Skeletal muscle satellite cell (primary cell): ENCODE results near the gene P3H2.

Experiments
- H3K27me3 ChIP-seq: 2 replicates; pipeline ENCODE4 v1.7.0; 2013; ENCODE audit warnings: low read length; ENCODE audit not compliant: control insufficient read depth, insufficient read depth
- H3K36me3 ChIP-seq: 2 replicates; pipeline ENCODE4 v1.7.0; 2013; ENCODE audit warnings: mild to moderate bottlenecking, control low read depth, low read length; ENCODE audit not compliant: insufficient read depth
- H3K4me1 ChIP-seq: 2 replicates; pipeline ENCODE4 v1.7.0; 2013; ENCODE audit warnings: low read length; ENCODE audit not compliant: control insufficient read depth, insufficient read depth
- H3K4me2 ChIP-seq: 2 replicates; pipeline ENCODE4 v1.7.0; 2013; ENCODE audit warnings: mild to moderate bottlenecking, low read length
- H3K4me3 ChIP-seq: 2 replicates; pipeline ENCODE4 v1.7.0; 2013; ENCODE audit warnings: low read length
- H3K9ac ChIP-seq: 2 replicates; pipeline ENCODE4 v1.7.0; 2013; ENCODE audit warnings: mild to moderate bottlenecking, low read depth, low read length, moderate library complexity
- H3K9me3 ChIP-seq: replicated peaks from 2 replicates; pipeline ENCODE4 v1.7.0; 2013; ENCODE audit warnings: mild to moderate bottlenecking, control low read depth, low read length

Gene P3H2

DNA sequence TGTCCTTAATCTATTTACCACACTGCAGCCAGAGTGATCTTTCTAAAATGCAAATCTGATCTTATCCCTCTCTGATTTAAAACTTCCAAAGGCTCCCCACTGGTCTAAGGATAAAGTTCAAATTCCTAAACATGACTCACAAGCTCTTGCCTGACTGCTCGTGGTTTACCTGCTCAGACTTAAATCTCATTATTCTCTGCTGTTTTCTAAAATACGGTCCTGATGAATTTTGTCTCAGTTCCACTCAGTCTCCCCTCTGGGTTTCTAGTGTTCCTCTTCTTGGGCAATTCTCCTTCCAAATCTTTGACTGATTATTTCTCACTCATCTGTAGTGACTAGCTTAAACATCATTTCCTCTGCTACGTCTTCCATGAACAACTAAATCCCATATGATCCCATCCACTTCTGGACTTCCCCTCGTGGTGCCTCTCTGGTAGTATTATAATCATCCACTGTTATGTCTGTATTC is 108.3 kb downstream of the P3H2 start:
- Histone ChIP-seq H3K4me3 (no peak overlapping the region), H3K9me3 (no peaks in the 10 kb centered on the region), H3K4me2 (peak overlapping the region; percentile 26), H3K36me3 (no peaks in the 10 kb centered on the region), H3K4me1 (peaks cover 37% of the 10 kb centered on the region), H3K27me3 (no peaks in the 10 kb centered on the region), H3K9ac (peak overlapping the region; percentile 2)

DNA sequence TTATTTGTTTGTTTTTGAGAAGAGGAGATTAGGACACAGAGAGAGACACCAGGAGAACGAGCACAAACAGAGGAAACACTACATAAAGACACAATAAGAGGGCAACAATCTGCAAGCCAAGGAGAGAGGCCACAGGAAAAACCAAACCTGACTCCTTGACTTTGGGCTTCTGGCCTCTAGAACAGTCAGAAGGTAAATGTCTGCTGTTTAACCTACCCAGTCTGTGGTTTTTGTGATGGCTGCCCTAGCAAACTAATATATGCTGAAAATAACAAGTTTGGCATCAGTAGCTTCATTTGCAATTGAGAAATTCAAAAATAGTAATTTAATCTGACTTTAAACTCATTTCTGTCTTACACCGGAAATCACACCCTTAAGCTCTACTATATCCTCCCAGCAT is 110.2 kb downstream of the P3H2 start:
- H3K27me3 ChIP-seq = no peaks in the 10 kb centered on the region
- no peaks in the 10 kb centered on the region for H3K36me3 ChIP-seq
- H3K4me1 ChIP-seq = peaks cover 29% of the 10 kb centered on the region
- H3K9ac ChIP-seq = no peak overlapping the region
- H3K4me2 ChIP-seq = no peak overlapping the region
- H3K4me3 ChIP-seq = no peak overlapping the region
- no peaks in the 10 kb centered on the region for H3K9me3 ChIP-seq

DNA sequence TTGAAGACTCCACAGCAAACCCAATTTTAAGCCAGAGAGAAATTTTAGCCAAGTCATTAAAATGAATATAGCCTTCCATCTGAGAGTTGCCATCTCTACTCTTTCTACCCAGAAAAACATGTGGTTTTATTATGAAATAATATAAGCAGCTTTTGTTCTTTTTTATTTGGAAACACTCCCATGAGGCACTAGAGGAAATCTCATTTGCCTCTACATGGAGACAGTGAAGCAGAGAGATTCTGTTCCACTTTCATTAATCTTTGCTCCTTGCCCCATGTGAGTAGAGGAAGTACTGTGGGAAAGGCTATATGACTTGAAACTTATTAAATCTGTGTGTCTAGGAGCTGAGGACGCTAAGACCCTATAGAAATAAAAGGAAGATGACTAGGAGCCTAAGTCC is 111.1 kb downstream of the P3H2 start:
- H3K9me3 ChIP-seq = no peaks in the 10 kb centered on the region

DNA sequence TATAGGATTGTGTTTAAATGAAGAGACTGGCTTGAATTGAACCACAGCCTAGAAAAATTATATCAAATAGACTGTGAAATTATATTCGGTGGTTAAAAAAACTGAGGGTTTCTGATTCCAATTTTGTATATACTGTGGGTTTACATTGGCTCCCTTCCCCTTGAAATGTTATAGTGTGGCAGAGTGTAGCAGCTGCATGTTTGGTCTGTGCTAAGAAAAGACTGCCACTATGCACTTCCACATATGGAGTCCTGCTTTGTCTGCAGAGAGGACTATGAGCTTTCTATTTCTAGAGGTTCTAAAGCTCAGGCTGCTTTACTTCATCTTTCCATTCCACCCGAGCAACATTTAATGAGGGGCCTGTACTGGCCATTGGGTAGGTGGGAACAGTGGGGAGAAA is 112.3 kb downstream of the P3H2 start:
- no peaks in the 10 kb centered on the region for H3K9me3 ChIP-seq
- peaks cover 41% of the 10 kb centered on the region for H3K4me1 ChIP-seq
- no peak overlapping the region for H3K4me2 ChIP-seq
- H3K4me3 ChIP-seq = no peak overlapping the region
- H3K36me3 ChIP-seq = no peaks in the 10 kb centered on the region
- no peaks in the 10 kb centered on the region for H3K27me3 ChIP-seq
- no peak overlapping the region for H3K9ac ChIP-seq

More for the DNA sequence above, 111.1 kb downstream of the P3H2 start:
- peaks cover 35% of the 10 kb centered on the region for H3K4me1 ChIP-seq
- no peak overlapping the region for H3K9ac ChIP-seq
- no peaks in the 10 kb centered on the region for H3K36me3 ChIP-seq
- H3K27me3 ChIP-seq = no peaks in the 10 kb centered on the region
- no peak overlapping the region for H3K4me2 ChIP-seq
- no peak overlapping the region for H3K4me3 ChIP-seq

DNA sequence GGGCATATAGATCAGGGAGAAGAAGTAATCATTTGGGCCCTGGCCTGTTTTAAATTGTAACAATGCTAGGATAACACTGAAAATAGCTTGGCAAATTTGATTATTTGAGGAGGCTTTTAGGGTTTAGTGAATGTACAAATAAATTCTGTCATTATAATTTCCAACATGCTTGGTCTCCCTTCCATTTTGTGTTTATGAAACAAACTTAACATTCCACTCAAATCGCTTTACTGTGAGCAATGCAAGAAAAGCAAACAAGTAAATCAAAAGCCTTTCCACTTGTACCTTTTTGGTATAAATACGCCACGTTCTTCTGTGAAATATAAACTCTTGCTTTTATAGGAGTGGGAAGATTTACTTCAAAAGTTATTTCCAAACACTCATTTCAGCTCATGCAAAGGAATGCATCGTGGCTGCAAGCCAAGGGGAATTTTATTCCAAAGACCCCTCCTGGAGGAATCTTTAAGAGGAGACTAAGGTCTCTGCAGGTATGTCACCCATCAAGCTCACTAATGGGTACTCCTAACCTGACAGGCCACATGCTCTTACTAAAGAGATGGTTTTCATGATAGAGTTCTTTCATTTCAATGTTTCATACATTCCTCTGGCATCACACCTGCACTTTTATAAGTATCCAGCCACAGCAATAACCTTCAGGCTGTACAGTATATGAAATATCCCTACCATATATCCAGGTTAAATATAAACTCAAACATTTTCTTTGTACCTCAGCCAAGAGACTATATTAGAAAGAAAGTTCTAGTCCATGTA is 115.2 kb downstream of the P3H2 start:
- Histone ChIP-seq H3K4me3 (no peak overlapping the region), H3K36me3 (no peaks in the 10 kb centered on the region), H3K4me1 (peaks cover 51% of the 10 kb centered on the region), H3K27me3 (no peaks in the 10 kb centered on the region), H3K4me2 (no peak overlapping the region), H3K9me3 (no peaks in the 10 kb centered on the region), H3K9ac (no peak overlapping the region)

DNA sequence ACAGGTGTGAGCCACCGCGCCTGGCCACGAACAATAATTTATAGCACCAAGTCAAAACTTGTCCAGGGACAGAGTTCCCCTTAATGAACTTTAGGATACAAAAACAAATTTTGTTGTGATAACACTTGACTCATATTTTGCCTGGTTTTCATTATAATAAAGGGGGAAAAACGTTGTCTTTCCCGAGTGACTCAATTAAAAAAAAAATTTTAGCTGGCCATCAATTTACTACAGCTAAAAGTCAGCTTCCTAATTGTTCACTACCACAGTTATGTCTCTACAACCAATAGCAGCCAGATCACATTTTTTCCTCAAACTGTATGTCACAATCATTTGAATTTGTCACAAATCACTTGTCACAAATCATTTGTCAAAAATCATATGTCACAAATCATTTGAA is 116.0 kb downstream of the P3H2 start:
- Histone ChIP-seq H3K9me3 (no peaks in the 10 kb centered on the region), H3K4me3 (no peak overlapping the region), H3K9ac (no peak overlapping the region), H3K4me1 (peaks cover 60% of the 10 kb centered on the region), H3K36me3 (no peaks in the 10 kb centered on the region), H3K27me3 (no peaks in the 10 kb centered on the region), H3K4me2 (no peak overlapping the region)

DNA sequence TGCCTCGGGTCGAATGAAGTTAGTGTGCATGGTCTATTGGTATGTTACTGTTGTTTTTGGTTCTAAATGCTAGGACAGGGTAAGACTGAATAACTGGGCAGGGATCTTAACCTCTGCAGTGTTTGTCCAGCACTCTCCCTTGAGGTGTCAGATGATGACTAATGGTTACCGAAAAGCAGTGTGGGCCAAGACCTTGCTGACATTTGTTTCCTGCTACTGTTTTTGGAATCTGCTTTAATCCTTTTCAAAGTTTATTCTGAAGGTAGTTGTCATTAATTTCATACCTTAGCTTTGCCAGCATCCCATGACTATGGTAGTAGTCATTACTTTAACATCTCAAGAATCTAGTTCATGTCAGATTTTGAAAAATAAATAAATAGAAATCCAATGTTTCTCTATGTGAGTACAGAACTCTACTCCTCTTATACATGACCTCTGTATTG is 117.0 kb downstream of the P3H2 start:
- peak overlapping the region; percentile 44 for H3K9ac ChIP-seq
- no peaks in the 10 kb centered on the region for H3K36me3 ChIP-seq
- H3K4me2 ChIP-seq = peak overlapping the region; percentile 20
- H3K27me3 ChIP-seq = no peaks in the 10 kb centered on the region
- no peak overlapping the region for H3K4me3 ChIP-seq
- peaks cover 67% of the 10 kb centered on the region for H3K4me1 ChIP-seq
- no peaks in the 10 kb centered on the region for H3K9me3 ChIP-seq

DNA sequence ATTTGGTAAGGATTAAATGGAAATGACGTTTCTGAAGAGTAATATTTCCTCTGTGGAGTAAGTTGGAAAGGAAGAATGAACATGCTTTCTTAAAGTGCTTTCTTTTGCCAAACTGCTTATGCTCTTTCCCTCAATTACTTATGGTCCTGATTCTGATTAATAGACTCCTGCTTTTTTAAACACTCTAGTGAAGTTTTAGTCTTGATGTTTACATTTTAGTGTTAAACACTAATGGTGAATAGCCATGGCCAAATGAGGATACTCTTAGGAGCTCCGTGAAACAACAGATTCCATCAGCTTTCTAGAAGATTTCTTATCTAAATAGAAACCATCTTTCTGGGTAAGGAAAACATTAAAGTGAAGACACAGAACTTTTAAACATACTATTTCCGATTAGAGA is 117.6 kb downstream of the P3H2 start:
- Histone ChIP-seq H3K36me3 (no peaks in the 10 kb centered on the region), H3K27me3 (no peaks in the 10 kb centered on the region), H3K9ac (peak overlapping the region; percentile 44), H3K4me3 (no peak overlapping the region), H3K4me2 (peak overlapping the region; percentile 20), H3K9me3 (no peaks in the 10 kb centered on the region), H3K4me1 (peaks cover 61% of the 10 kb centered on the region)

DNA sequence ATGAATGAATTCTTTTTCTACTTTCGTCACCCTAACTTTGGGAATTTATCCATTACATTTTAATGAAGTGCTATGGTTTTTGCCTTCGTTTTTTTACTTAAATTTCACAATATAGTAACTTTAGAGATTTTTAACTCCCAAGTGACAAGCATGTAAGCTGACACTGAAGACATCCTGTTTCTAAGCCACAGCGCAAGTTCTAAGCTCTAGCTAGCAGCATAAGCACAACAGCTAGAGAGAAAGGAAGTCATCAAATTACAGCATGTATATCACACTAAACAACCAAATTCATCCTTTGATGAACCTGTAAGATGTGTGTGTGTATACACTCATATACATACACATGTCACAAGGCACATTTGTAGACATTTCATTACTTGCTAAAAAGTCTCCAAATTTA is 119.3 kb downstream of the P3H2 start:
- no peak overlapping the region for H3K4me3 ChIP-seq
- H3K4me2 ChIP-seq = peak overlapping the region; percentile 43
- peak overlapping the region; percentile 48 for H3K9ac ChIP-seq
- H3K36me3 ChIP-seq = no peaks in the 10 kb centered on the region
- H3K9me3 ChIP-seq = no peaks in the 10 kb centered on the region
- H3K27me3 ChIP-seq = no peaks in the 10 kb centered on the region
- H3K4me1 ChIP-seq = peaks cover 61% of the 10 kb centered on the region

DNA sequence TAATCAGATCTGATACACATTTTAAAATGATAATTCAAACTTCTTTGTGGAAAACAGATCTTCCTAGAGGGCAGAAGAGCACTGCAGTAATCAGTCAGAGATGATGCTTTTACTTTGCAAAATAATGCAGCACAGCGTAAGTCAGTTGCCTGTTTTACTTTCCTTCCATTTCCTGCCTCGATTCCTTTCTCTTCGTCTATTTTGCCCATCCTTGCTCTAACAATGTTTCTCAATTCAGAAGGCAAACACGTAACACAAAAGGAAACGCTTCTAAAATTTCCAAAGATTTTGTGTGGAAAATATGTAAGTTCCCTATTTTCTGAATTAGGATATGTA is 119.9 kb downstream of the P3H2 start:
- no peaks in the 10 kb centered on the region for H3K27me3 ChIP-seq
- peaks cover 61% of the 10 kb centered on the region for H3K4me1 ChIP-seq
- peak overlapping the region; percentile 48 for H3K9ac ChIP-seq
- H3K36me3 ChIP-seq = no peaks in the 10 kb centered on the region
- H3K4me2 ChIP-seq = peak overlapping the region; percentile 43
- peak overlapping the region; percentile 5 for H3K4me3 ChIP-seq
- no peaks in the 10 kb centered on the region for H3K9me3 ChIP-seq

DNA sequence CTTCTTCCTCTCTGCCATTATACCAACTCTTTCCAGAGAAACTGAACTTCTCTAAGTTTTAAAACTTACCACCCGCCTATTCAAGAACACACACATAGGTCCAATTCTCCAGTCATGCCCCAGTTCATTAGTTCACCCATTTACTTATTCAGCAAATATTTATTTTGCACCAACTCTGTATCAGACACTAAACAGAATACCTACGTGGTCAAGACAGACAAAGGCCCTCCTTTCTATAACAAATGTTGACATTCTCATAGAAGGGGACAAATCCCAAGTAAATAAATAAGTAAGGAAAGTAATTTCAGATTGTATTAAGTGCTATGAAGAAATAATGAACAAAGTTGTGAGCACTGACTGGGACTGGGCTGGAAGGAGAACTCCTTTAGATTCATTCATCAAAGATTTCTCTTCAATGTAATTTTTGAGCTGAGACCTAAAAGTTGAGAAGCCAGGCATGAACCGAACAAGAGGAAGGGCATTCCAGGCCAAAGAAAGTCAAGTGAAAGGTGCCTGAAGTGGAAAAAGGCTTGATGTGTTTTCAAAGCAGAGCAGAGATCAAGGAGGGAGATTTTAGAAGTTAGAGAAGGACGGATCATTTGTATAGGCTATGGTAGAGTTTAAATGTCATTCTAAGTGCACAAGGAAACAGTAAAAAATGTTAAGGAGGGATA is 120.4 kb downstream of the P3H2 start:
- H3K9me3 ChIP-seq = no peaks in the 10 kb centered on the region
- H3K4me1 ChIP-seq = peaks cover 61% of the 10 kb centered on the region
- no peak overlapping the region for H3K4me3 ChIP-seq
- no peaks in the 10 kb centered on the region for H3K27me3 ChIP-seq
- peak overlapping the region; percentile 48 for H3K9ac ChIP-seq
- no peaks in the 10 kb centered on the region for H3K36me3 ChIP-seq
- peak overlapping the region; percentile 43 for H3K4me2 ChIP-seq

DNA sequence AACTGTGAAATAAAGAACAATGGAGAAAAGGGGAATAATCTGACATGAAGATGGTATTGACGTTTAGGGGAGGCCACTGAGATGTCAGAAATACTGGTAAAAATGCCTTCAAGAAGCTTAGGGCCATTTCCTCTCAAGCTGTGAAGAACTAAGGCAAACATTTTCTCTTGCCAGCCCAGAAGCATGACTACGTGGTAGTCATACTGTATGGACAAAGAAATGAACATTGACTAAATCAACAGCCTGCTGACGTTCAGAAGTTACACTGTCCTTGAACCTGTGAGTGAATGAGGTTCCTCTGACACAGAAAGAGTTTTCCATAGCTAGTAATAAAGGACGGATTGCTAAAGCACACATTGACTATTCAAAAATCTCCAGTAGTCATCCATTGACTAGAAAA is 121.0 kb downstream of the P3H2 start:
- H3K4me3 ChIP-seq = no peak overlapping the region
- no peak overlapping the region for H3K4me2 ChIP-seq
- peaks cover 57% of the 10 kb centered on the region for H3K4me1 ChIP-seq
- no peaks in the 10 kb centered on the region for H3K27me3 ChIP-seq
- H3K9me3 ChIP-seq = no peaks in the 10 kb centered on the region
- H3K9ac ChIP-seq = no peak overlapping the region
- H3K36me3 ChIP-seq = no peaks in the 10 kb centered on the region
